ENCODE results near the gene COMMD1.
"Not testable (repeated sequence)": the region's sequence is repeated elsewhere in the genome, so short reads cannot be mapped to it uniquely, and the experiment has no call there.

COMMD1 gene

DNA sequence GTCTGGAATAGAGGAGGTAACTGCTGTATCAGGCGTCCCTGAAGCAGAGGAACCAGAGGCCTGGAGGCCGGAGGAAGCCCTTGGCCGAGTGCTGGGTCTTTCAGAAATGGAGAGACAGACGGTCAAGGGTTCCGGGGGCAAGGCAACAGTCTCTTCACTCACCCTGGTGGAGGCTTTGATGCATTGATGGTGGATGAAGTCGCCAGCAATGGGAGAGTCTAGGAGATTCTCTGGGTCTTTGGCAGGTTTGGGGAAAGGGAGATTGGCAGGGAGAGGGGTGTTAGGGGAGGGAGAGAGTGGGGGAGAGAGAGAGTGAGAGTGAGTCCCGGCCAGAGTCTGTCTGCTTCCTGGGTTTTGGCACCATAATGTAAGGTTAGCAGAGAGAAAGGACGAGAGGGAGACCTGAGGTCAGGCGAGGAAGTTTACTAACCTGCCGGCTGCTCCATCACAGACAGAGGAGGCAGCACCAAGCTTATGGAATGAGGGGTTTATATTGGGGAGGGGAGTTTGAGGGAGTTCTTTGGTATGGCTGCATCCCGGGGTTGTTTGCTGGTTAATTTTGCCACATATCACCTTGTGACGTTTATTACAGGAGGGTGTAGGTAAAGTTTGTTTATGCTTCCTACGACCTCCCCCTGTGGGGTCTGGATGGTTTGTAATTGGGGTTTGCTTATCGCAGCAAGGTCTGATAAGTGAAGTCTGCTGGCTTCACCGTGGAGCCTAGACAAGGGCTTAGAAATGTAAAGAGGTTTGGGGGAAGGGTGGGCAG, 19.6 kb downstream of the COMMD1 start:
- no peak for DNase-seq (ENCODE audit: low read depth)

- no peak for DNase-seq (ENCODE audit: low read depth)
Observed at GRCh38 chr2:61926531-61927477, 21.3 kb downstream of the COMMD1 start.

DNA sequence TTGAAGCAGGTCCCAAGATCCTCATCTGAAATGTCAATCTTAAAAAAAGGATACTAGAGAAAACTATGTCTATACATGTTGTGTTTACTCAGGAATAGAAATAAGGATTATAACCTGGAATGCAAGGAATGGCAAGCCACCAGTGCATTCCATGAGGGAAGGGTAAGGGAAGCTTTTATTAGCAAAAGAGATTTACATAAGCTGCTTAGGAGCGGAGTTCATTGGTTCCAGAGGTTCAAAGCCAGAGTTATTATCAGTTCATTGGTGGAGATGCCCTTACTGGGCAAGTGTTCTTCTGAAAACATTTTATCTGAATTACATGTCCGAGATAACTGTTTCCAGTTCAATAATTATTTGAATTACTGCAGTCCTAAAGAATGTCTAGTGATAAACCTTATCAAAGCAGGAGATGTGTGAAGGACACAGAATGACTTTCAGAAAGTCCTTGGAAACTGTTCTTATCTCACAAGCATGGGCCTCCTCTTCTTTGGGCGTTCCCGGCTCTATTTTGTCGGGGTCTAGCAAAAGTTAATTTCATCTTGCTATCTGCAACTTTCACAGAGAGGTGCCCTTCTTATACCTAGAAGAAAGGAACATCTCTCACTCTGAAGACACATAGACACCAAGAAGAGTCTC, 23.5 kb downstream of the COMMD1 start:
- no peak for DNase-seq (ENCODE audit: low read depth)

- DNase-seq (ENCODE audit: low read depth): no peak
Observed at GRCh38 chr2:61937098-61937497, 31.6 kb downstream of the COMMD1 start.

DNA sequence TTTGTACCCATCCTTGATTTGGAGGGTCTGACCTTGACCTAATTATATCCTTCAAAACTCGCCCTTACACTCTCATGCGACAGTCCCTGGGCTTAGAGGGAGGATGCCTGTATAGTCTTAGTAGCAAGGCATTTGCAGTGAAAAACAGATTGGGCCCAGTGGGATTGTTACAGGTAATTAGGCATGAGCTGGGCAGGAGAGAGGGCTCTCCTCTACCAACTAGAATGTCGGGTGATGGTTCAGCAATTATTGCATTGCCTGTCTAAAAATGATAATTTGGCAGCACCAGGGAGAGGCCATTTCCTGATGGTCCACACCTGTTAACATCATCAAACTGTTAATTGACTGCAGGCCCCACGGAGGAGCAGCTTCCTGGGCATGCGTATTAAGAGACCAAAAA, 32.4 kb downstream of the COMMD1 start:
- no peak for DNase-seq (ENCODE audit: low read depth)

DNA sequence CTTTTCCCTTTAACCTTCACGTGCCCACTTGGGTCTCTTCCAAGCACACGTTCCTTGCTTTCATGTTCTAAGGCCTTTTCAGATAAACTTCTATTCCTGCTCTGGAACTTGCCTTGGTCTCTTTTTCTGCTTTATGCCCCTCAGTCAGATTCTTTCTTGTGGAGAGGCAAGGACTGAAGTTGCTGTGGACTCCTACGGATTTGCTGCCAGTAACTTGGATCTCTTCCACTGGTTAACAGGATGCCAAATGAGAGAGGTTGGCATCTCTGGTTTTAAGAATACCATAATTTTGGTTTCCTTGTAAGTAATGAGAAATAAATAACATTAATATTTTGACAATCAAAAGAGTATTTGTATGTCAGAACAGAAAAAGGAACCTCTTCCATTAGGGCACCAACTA, 33.0 kb downstream of the COMMD1 start:
- DNase-seq (ENCODE audit: low read depth): no peak

DNA sequence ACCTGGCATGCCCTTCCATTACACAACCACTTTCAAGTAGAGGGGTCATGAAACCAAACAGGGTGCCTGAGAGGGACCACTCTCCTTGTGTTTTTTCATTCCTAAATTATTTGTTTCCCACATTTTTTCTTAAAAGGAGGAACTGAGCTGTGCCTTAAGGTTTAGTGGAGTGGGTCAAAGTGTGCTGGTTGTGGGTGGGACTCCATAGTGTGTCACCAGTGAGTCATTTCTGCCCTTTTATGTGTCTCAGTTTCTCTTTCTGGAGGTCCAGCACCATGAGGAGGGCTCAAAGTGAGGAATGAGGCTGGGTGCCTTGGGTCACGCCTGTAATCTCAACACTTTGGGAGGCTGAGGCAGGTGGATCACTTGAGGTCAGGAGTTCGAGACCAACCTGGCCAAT, 37.8 kb downstream of the COMMD1 start:
- DNase-seq (ENCODE audit: low read depth): no peak

DNA sequence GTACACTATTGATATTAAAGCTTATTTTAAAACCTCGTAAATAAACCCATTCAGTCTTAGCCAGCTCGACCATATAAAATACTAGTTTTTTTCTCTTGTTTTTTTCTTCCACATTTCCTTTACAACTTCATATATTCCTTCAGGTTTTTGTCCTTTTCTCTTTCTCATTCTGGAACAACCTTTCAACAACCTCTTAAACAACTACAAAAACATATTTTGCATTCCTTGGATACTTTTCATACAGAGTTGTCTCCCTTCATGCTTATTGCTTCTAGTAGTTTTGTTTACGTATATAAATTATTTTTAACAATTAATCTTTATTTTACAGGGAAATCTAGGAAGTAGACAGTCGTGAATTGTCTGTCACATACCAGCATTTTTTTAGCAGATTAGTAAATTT, 41.2 kb downstream of the COMMD1 start:
- DNase-seq (ENCODE audit: low read depth): no peak

DNA sequence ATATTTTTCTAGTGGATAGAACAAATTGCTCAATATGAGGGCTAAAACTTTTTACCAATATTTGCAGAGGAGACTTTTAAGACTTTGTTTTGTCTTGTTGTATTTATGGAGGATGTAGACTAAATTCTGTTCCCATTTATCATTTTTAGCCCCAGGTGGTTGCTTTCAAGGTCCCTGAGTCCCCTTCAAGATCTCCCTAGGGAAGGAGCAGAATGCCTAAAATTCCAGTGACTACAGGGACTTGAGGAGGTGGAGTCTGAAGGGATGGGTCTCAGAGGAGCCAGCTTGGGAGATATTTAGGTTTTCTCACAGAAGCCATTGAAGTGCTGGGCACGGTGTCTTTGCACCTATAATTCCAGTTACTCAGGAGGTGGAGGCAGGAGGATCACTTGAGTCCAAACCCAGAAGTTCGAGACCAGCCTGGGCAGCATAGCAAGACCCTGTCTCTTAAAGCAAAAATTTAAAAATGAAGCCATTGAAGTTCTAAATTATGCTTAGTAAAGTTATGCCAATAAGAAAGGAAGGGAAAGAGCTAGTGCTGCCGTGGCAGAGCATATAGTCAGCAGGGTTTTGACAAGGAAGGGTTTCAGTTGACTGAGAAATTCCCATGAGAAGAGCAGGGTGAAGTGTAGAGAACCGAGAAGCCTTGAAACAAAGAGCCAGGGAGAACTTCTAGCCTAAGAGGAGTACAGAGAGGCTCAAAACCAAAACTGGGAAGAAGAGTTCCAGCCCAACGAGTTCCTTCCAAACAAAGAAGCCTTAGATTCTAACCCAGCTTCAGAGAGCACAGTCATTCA, 43.4 kb downstream of the COMMD1 start:
- no peak for DNase-seq (ENCODE audit: low read depth)

DNA sequence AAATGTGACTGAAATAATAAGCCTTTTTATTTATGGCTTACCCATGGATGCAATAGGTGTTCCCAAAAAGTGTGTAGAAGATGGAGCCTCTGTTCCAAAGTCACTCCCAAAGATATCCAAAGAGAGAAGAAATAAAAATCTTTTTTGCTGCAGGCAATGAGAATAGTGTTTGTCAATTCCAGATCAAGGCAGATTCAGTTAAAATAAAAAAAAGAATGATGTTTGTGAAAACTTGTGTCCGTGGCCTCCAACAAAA, 43.9 kb downstream of the COMMD1 start:
- no peak for DNase-seq (ENCODE audit: low read depth)

DNA sequence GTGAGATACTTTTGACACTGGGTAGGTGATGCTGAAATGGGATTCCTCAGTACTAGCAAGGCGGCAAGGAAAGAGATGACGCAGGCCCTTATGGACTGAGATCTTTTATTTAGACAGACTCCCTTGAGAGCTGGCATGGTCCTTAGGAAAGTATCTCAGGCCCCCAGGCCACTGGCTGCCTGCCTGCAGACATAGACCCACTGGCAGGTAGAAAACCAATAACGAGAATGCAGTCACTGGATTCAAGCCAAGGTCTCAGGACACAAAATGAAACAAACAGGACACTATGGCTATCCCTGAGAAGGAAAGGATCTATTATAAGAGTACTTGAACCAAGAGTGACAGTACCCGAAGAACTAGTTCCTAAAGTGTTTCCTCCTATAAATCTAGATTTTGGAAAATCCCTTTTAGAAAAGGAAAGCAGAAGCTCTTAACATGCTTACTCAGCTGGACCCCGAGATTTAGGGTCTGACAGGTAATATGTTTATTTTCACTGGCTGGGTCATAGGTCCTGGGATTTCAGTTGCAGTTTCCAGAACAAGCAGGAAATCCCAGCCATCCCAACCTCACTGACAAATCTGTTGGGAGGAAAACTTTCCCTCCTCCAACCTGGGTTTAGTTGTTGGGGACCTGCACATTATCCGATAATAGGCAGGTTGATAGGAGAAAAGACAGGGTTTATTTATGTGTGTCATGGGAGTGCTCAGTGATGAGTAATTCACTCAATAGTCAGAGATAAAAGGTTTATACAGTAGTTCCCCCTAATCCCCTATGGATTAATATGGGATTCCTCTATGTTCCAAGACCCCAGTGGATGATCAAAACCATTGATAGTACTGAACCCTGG, 44.5 kb downstream of the COMMD1 start:
- DNase-seq (ENCODE audit: low read depth): no peak

DNA sequence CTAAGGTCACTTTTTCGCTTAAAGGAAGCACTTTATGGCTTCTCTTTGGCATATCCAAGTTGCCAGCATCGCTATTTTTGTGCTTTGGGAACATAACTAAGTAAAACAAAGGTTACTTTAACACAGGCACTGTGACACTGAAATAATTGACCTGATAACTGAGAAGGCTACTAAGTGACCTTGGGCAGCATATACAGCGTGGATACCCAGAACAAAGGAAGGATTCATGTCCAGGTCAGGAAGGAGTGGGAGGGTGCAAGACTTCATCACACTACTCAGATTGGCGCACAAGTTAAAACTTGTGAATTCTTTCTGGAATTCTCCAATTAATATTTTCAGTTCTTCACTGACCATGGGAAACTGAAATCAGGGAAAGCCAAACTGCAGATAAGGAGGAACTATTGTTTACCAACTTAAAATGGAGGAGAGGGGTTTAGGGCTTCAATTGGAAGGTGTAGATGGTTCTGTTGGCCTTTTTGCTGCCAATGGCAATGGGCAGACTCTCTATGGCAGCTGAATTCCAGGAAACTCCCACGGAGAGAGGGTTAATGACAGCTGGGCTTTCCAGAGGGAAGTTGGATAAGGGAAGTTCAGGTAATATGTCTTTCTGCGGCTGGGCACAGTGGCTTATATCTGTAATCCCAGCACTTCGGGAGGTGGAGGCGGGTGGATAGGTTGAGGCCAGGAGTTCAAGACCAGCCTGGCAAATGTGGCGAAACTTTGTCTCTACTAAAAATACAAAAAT, 45.3 kb downstream of the COMMD1 start:
- DNase-seq (ENCODE audit: low read depth): no peak

- DNase-seq (ENCODE audit: low read depth): no peak
Observed at GRCh38 chr2:61951881-61952280, 46.4 kb downstream of the COMMD1 start.

DNA sequence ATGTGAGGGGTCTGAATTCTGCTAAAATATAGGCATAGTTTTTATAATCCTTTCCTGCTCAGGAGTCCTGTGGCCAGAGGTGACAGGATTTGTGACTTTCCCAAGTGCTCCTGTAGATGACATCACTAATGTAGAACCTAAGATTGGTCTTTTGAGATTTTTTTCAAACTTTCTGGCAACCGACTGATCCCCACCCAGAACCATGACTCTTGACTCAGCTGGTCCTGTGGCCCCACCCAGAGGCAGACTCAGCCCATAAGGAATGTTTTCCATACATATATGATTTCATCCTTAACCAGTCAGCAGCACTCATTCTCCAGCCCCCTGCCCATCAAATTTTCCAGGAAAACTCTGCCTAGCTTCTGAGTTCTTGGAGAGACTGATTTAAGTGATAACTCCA, 46.8 kb downstream of the COMMD1 start:
- DNase-seq (ENCODE audit: low read depth): no peak

- not testable (repeated sequence) for DNase-seq (ENCODE audit: low read depth)
Observed at GRCh38 chr2:61954856-61955255, 49.4 kb downstream of the COMMD1 start.

- DNase-seq (ENCODE audit: low read depth): no peak
Observed at GRCh38 chr2:61959381-61960293, 54.2 kb downstream of the COMMD1 start.

DNA sequence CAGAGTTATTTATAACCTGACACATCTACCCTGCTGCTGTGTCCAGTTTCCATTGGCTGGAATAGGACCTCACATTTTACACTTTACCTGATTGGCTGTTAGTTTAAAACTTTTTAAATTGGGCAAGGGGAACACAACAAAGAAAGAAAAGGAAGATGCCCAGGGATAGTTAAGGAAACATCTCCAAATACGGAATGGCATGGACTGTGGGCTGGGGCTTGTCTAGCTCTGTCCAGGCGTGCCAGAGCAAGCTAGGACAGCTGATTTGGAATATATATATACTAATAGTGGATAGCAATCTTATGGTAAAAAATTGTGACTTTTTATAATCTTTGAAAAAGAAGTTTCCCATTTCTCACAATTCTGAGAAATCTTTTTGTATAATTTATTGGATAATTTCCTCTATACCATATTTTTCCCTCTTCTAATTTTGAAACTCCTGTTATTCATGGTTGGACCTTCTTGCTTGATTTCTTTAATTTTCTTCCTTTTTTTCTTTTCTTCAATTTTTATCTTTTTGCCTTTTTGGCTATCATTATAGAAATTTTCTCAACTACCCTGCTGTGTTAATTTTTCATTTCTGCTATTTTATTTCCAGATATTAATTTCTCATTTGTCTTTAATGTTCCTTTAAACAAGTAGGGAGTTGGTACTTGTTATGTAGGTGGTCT, 55.9 kb downstream of the COMMD1 start:
- DNase-seq (ENCODE audit: low read depth): no peak

DNA sequence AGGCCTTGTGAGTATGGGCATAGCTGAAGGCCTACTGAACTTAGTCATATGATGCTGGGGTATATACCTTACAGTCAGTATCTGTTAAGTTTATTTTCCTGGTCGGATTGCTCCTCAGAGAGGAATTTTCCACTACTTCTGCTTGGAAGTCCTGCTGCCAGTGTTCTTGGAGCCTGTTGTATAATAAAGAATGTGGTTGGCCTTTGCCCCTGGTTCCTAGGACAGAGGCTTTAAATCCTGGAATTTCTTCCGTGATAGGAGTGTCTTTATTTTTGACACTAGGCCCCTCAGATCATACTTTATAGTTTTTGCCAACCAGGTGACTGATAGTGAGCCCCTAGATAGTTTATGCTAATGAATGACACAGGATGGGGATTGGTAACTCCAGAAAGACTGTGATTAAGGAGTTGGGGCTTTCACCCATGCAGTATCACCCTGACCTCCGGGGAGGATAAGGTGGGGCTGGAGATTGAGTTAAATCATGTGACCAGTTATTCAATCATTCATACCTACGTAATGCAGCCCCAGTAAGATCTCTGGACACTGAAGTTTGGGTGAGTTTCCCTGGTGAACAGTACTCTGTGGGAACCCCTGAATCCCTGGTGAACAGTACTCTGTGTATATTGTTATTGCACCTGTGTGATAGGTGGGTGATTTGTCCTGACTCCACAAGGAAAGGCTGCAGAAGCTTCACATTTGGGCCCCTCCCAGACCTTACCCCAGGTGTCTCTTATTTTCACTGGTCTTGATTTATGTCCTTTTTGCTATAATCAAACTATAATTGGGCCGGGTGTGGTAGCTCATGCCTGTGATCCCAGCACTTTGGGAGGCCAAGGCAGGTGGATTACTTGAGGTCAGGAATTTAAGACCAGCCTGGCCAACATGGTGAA, 56.9 kb downstream of the COMMD1 start:
- no peak for DNase-seq (ENCODE audit: low read depth)

Measured in fibroblast of the conjunctiva (primary cell).